ENCODE measurements around the gene NF1.
"Not testable (repeated sequence)": the region's sequence is repeated elsewhere in the genome, so short reads cannot be mapped to it uniquely, and the experiment has no call there.

The NF1 gene

DNA sequence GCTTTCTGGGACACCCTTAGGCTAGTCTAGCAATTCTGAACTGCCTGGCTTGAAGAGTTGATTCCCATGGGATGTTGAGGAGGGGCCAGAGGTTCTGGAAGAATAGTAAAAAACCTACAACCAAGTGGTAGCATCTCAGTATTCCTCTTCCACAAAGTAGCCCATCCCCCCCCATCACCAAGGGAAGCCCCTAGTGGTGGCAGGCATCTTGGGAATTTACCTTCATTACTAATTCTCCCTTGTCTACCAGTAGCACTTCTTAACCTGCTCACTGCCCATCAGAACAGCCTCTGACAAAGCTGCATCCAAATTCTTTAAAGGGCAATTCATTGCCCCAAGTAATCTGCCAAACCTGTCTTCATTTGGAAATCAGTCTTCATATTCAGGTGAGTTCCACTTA lies 283.9 kb downstream of the NF1 start:
- in situ Hi-C loops (cut with MboI; ENCODE audit: low sequenced_read_pairs): no loop called here

DNA sequence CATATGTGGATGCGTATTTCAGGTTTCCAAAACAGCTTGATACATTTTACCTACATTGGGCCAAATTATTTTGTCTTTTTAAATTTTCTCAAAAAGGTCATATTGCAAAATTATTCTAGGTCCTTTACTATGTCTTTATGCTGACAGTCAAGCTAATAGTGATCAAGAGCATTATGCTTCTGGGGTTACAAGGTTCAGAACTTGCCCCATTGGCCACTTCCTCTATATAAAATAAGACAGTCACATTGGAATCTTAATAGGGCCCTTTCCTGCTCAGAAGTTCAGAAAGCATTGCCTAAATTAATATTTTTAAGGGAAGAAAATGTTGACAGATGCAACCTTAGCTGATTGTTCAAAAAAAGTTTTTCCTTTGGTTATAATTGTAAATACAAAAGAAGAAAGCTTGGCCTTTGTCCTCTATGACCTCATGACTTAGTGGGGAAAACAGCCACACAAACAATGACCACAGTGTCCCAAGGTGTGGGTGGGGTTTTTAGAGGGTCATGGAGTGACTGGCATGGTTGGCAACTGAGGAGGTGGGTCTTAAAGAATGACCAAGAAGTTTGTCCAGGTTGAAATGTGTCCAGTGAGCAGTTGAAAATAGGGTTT lies 284.9 kb downstream of the NF1 start:
- in situ Hi-C loops (cut with MboI; ENCODE audit: low sequenced_read_pairs): no loop called here

DNA sequence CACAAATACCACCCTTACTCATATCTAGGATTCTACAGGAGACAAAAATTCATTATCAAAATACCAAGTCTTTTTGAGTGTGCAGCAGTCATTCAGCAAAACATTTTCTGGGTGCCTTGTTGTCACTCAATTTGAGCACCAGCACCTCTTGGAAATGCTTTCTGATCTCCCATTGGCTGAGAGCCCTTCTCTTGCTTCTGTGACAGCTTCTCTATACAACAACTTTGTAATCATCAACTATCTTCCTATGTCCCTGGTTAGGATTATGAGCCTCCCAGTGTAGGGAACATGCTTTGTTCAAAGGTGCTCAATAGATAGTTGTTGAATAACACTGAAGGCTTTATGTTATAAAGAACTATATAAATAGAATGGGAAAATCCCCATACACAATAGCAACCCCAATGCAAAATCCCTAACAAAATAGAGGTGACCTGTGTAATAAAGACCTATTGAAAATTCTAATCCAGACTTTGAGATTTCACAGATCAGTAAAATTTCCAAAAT lies 286.4 kb downstream of the NF1 start:
- in situ Hi-C loops (cut with MboI; ENCODE audit: low sequenced_read_pairs): no loop called here

DNA sequence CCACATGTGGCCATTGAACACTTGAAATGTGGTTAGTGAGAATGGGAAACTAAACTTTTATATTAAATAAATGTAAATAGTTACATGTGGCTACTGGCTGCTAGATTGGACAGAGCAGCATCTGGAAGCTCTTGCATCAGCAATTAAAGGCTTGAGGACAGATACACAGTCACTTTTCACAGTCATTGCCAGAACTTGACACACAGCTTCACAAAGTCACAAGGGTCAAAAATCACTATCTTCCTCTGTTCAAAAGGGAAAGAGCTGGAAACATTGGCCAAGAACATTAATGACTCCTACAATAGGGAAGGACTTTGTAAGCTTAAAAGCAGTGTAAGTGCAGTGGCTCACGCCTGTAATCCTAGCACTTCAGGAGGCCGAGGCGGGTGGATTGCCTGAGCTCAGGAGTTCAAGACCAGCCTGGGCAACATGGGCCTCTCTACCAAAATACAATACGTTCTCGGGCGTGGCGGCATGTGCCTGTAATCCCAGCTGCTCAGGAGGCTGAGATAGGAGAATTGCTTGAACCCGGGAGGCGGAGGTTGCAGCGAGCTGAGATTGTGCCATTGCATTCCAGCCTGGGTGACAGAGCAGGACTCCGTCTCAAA lies 288.0 kb downstream of the NF1 start:
- in situ Hi-C loops (cut with MboI; ENCODE audit: low sequenced_read_pairs): not testable (repeated sequence)

DNA sequence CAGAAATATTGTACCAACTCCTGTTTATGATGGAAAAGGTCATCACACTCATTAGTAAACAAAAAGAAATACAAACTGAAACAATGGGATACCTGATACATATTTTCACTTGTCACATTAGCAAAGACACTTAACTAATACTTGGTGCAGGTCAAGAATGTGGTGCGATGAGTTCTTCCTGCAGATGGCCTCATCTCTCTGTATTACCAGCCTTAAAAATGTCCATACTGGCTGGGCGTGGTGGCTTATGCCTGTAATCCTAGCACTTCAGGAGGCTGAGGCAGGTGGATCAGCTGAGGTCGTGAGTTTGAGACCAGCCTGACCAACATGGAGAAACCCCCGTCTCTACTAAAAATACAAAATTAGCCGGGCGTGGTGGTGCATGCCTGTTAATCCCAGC lies 288.7 kb downstream of the NF1 start:
- in situ Hi-C loops (cut with MboI; ENCODE audit: low sequenced_read_pairs): not testable (repeated sequence)

DNA sequence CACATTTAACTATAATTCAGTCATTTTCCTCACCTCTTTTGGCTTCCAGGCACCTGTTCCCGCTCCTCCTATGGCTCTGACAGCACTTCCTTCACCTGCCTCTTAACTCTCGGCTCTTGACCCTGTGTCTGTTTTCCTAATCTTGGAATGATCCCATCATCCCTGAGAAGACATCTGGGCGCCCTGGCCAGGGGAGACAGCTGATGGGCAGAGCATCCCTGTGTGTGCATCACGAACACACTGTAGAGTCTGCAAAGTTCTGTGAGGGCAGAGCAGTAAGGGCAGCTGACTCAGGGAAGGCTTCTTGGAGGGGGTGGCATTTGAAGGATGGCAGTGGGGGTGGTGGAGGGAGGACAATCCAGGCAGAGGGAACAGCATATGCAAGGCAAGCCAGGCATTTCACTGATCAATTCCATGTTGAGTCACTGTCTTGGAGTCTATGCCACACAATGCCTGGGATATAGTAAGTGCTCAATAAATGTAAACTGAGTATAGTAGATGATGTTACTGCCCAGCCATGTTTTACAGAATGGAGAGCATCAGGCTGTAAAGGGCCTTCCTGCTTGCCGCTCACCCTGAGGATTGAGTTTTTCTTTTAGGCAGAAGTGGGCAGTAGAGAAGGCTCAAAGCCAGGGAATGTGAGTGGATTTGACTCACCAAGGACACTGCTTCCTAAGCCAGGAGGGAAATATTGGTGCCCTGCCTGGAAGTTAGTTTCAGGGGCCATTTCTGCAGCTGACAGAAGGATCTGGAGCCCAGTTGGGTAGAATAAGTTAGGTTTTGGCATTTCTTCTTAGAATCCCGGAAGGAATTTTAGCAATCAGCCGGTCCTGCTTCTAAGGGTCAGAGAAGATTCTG lies 290.9 kb downstream of the NF1 start:
- in situ Hi-C loops (cut with MboI; ENCODE audit: low sequenced_read_pairs): no loop called here

DNA sequence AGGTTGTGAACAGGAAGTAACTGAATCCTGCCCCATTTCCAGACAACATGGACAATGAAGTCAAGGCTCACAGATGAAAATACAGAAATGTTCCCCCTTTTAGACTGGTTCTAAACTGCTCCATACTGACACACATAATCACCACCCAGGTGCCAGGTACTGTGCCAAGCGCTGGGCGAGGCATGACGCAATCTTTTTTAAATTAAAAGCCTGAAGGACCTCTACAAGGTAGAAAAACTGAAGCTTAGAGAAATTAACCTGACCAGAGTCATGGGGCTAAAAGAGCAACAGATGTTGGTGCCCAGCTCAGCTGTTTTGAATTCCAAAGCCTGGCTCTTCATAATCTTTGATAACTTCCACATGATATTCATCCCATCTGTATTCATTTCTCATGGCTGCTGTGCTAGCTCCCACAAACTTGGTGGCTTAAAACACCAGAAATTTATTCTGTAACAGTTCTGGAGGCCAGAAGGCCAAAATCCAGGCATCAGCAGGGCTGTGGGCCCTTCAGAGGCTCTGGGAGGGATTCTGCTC lies 291.8 kb downstream of the NF1 start:
- in situ Hi-C loops (cut with MboI; ENCODE audit: low sequenced_read_pairs): no loop called here

DNA sequence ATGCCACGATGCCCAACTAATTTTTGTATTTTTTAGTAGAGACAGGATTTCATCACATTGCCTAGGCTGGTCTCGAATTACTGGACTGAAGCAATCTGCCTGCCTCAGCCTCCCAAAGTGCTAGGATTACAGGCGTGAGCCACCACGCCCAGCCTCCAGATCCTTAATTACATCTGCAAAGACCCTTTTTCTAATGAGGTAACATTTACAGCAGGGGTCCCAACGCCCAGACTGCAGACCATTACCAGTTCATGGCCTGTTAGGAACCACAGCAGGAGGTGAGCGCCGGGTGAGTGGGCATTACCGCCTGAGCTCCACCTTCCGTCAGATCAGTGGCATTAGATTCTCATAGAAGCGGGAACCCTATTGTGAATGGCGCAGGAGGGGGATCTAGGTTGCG lies 292.7 kb downstream of the NF1 start:
- in situ Hi-C loops (cut with MboI; ENCODE audit: low sequenced_read_pairs): no loop called here

DNA sequence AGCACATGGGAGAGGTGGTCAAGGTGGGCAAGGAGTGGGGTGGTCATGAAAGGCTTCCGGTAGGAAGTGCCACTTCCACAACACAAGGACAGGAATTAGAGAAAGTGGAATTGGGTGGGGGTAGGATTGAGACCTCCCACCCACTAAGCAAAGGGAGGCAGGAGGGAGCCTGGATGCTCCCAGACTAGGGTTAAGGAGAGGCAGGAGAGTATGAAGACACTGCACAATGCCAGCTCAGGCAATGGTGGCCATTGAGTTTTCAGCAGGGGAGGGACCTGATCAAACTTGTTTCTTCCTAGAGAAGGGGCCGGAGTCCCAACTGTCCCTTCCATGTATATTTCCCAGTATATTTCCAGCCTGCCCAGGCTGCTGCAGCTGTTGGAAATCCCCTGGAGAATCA lies 293.6 kb downstream of the NF1 start:
- in situ Hi-C loops (cut with MboI; ENCODE audit: low sequenced_read_pairs): no loop called here

DNA sequence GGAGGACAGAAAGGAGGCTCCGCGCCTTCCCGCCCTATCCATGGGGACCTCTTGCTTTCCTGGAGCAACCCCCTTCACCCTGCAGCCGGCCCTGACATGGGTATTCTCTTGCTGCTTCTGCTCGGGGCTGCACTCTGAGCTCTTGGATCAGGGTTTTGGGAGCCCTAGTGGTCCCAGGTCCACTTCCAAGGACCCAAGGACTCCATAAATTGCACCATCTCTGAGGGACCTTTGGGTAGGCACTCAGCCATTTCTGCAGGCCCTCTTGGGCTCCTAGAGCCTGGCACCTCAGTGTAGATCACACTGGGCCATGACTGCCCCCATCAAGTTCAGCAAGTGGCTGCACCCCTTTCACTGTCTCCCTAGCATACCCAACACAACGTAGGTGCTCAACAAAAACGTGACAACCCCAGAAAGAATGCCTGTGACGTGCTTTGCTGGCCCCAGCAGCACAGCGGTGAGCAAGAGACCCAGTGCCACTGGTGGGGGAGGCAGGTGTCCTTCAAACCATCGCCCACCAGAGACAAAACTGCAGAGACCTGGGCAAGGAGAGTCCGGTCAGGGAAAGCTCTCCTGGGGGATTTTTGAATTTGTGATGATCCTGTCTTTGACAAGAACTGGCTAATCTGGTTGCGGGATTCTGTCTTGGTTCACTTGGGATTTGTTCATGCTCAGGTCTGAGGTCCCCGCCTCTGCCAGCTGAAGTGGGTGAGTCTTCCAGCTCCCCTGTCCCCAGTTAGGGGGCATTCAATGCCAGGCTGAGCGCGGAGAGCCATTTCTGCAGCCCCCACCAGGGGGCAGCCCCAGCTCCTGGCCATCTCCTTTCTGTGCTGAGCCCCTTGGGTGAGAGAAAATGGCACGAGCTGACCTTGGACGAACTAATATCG lies 294.2 kb downstream of the NF1 start:
- in situ Hi-C loops (cut with MboI; ENCODE audit: low sequenced_read_pairs): no loop called here

DNA sequence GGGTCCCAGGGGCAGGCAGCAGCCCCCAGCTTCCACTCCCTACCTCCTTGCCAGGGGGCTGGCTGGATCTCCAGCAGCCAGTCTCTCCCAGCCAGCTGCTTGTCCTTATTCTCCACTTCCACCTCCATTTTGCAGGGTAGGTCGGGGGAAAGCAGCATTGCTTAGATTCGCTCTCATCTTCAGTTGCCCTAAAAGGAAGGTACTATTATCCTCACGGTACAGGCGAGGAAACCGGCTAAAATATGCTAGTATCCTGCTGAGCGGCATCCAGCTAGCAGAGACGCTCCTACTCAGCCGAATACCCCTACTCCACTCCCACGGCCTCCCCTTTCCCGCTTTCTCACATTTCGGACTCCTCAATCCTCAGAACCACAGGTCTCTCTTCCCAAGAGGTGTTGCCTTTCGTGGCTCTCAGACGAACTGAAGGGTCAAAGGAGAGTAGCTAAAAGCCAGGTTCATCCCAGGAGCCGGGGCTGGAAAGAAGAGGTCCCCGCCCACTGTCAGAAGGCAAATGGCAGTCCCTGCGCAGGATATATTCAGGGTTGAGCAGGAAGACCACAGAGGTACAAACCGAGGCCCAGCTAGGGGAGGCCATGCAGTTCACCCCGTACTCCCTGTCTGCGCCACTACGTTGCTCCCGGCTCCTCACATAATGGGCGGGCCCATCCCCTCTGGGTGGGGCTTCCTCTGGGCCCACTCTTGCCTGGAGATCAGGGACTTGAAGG lies 295.0 kb downstream of the NF1 start:
- in situ Hi-C loops (cut with MboI; ENCODE audit: low sequenced_read_pairs): no loop called here

DNA sequence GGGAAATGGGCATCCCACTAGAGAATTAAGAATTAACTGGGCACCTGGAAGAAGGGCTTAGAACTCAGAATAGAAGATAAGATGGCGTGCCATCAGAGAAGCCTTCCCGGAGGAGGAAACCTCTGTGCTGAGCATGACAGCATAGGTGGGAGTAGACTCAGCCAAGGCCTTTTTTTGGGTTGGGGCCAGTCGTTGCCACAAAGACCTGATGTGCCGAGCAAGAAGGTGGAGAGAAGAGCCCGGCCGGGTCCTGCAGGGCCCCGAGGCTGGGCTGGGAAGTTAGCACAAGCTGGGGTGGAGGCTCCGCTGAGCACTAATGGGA lies 295.6 kb downstream of the NF1 start:
- in situ Hi-C loops (cut with MboI; ENCODE audit: low sequenced_read_pairs): no loop called here

DNA sequence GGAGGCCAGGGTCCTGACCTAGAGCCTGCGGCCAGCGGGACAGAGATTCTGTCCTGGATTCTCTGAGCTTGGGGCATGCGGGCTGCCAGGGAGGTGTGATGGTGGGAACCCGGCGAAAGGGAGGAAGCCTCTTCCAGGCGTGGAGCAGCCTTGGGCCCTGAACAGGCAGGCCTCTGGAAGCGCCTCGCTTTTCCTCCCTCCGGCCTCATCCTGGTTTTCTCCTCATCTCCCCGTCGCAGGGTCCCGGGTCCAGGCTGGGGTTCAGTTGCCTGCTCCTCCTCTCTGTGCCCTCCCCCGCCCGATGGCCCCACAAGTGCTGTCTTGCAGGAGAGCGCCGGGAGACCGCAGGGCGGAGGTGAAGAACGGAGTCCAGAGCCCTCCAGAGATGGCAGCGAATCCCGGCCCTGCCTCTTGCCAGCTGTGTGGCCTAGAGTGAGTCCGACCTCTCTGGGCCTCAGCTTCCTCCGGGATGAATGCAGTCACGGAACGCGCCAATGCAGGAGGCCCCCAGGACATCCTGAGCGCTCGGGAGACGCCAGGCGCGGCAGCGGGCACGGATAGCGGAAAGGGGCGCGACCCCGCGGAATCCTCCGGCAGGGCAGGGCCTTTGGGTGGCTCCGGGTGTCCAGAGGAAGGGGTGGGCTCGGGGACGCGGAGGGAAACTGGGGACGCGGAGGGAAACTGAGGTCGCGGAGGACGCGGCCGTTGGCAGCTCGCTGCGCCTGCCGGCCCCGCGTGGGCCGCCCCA lies 296.1 kb downstream of the NF1 start:
- in situ Hi-C loops (cut with MboI; ENCODE audit: low sequenced_read_pairs): no loop called here

DNA sequence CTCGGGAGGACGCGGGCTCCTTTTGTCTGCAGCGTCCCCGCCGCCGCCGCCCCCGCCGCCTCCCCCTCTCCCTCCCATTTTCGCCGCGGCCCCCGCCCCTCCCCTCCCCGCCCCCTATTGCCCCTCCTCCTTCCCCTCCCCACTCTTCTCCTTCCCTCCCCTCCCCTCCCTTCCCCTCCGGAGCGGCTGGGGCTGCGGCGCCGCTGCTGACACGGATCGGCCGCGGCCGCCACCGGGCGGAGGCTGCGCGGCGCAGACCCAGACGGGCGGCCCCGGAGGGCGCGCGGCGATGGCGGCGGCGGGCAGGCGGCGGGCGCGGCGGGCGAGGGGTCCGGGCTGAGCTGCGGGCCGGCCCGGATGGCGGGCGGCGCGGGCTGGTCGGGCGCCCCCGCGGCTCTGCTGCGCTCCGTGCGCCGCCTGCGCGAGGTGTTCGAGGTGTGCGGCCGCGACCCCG lies 296.7 kb downstream of the NF1 start, which contains the start of gene RAB11FIP4:
TSS of gene RAB11FIP4 (plus strand) at position 180 of the 454 bp plus-strand sequence. CDS start at position 358, 178 bp downstream.
- in situ Hi-C loops (cut with MboI; ENCODE audit: low sequenced_read_pairs): no loop called here

DNA sequence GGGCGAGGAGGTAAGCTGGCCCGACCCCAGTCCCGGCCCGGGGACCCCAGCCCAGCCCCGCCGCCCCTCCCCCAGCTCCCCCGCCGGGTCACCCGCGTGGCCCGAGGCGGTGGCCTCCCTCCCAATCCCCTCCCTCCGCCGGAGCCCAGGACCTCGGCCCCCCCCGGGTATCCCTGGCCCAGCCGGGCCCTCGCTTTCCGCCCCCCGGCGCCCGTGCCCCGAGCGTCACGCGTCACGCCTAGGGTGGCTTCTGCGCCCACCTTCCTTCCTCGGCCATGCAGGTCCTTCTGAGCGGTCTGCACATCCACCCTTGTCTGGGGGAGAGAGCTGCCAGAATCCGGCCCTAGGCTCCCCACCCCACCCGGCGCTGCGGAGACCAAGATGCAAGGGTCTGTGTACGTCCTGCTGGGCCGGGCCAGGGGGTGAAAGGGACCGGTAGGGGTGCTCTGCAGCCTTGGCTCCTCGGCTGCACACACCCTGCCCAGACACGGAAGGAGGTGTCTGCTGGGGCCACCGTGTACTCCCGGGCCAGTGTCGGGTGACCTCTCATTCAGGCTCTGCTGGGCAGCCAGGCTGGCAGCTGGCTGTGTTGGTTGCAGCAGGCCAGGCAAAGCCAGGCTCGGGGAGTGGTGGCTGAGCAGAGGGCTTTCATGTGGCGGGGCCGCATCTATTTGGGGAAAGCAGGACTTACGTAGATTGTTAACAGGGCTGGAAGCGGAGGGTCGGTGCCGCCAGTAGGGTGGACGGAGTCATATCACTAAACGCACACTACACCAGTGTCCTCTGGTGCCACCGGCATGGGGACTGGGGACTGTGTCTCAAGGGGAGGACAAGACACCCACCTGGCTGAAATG lies 297.5 kb downstream of the NF1 start:
- in situ Hi-C loops (cut with MboI; ENCODE audit: low sequenced_read_pairs): no loop called here

DNA sequence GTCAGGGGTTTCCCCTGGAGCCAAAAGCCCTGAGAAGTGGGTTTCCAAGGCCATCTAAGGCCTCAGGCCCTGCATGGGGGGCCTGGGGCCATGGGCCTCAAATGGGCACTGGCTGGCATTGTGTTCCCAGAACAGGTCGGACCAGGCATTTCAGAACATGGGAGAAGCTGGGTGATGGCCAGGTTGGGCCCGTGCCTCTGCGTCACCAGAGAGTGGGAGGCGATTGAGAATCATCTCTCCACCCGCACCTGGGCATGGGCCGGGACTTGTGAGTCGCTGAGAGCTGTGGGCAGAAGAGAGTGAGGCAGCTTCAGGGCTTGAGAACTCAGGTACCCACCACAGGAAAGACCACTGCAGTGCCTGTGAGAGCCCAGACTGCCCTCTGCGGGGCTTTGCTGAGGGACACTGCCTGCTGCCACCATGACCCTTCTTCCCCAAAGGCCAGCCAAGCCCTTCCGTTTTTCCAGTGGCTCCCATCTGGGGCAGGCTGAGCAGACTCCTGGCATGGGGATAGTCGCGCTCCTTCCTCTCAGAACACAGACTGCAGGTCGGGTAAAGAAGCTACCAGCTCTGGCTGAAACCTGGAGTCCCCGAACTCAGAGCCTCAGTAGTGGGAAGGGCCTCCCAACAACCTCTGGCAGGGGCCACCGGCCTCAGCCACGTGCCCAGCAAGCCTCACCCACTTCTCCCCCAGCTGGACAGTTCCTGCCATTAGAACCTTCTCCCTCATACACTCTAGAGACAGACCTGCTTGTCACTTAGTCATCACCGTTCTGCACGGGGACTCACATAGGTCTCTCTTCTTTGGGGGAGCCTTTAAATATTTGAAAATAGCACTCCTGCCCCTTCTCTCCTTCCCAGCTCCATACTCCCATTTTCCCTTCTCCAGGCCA lies 298.3 kb downstream of the NF1 start:
- in situ Hi-C loops (cut with MboI; ENCODE audit: low sequenced_read_pairs): no loop called here

DNA sequence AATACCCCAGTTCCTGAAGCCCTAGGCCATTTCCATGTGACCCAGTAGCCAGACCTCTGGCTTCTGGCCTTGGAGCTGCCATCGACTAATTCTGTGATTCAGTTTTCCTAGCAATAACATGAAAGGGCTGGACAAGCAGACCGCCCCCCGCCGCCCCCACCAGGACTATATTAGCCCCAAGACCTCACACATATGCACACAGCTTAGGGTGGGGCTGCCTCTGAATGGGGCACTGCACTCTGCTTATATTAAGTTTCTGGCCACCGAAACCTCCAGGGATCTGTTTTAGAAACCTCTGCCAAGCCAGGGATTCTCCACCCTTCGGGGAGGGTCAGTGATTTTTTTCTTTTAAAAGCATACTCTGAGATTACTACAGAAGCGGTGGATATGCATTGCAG lies 299.0 kb downstream of the NF1 start:
- in situ Hi-C loops (cut with MboI; ENCODE audit: low sequenced_read_pairs): no loop called here
